A549 (cell line): ENCODE measurements around the gene CACNA1S. TPM values are rescaled to one million over a fixed set of nuclear protein-coding genes. Genes with fewer than 3 reads are reported as not detected.

Experiments used
- ATAC-seq, 2 experiments: fragments of 200-7000 bp in 1 of 2; fragments of >200 bp in 1 of 2; cut with Nextera tagmentation in 1 of 2; cut with Tn5 transposase in 1 of 2; 3 replicates each; pipeline versions ENCODE4 v1.8.0 to v1.9.1; 2018 to 2020; ENCODE audit warnings: mild to moderate bottlenecking in 1 of 2, moderate library complexity in 1 of 2
- CTCF ChIA-PET: fragments of 300-600 bp; sonication (Branson Sonifier 250); formaldehyde crosslinking; extraction: SDS; loops from one replicate; lab custom pipeline; 2021; ENCODE audit warnings: antibody characterized with exemption, inconsistent platforms; lab: Yijun Ruan, JAX
- POLR2A ChIA-PET: fragments of 350-600 bp; formaldehyde crosslinking; extraction: SDS; loops from one replicate; lab custom pipeline; 2021; ENCODE audit warnings: antibody characterized with exemption, inconsistent platforms; lab: Yijun Ruan, JAX
- DNase-seq, 2 experiments: peaks; one replicate each; pipeline versions ENCODE4 v3.0.0 to v3.0.0-alpha.2; 2011 to 2016; ENCODE audit warnings: low read depth in 1 of 2, low spot score in 1 of 2
- FAIRE-seq: peaks from 2 replicates; lab custom pipeline; 2011; peaks lifted over from hg19 to GRCh38; lab: Jason Lieb, UNC
- H3K27ac ChIP-seq, 2 experiments: fragments of >200 bp; sonication (Bioruptor Twin); formaldehyde crosslinking; 3 replicates each; pipeline ENCODE4 v1.5.1; 2016 to 2017
- H3K4me1 ChIP-seq: fragments of >200 bp; sonication (Bioruptor Twin); formaldehyde crosslinking; 3 replicates; pipeline ENCODE4 v1.6.1; 2016
- H3K4me2 ChIP-seq: fragments of >200 bp; sonication (Bioruptor Twin); formaldehyde crosslinking; 3 replicates; pipeline ENCODE4 v1.6.1; 2016
- H3K4me3 ChIP-seq: fragments of >200 bp; sonication (Bioruptor Twin); formaldehyde crosslinking; 3 replicates; pipeline ENCODE4 v1.5.1; 2016
- H3K9me3 ChIP-seq: fragments of >200 bp; sonication (Bioruptor Twin); formaldehyde crosslinking; 3 replicates; pipeline ENCODE4 v1.6.1; 2016
- BHLHE40 ChIP-seq: IDR thresholded peaks from 2 replicates; pipeline ENCODE4 v1.6.1; 2012; ENCODE audit warnings: low read depth, low read length, inconsistent platforms
- CBX2 ChIP-seq: fragments of 200-600 bp; sonication (generic); IDR thresholded peaks from 2 replicates; pipeline ENCODE4 v1.6.1; 2016; ENCODE audit warnings: low read depth, mild to moderate bottlenecking, borderline replicate concordance
- CBX8 ChIP-seq: fragments of 200-600 bp; sonication (generic); IDR thresholded peaks from 2 replicates; pipeline ENCODE4 v1.6.1; 2016
- CHD4 ChIP-seq: fragments of 200-600 bp; sonication (generic); IDR thresholded peaks from 2 replicates; pipeline ENCODE4 v1.6.1; 2016; ENCODE audit warnings: antibody characterized with exemption, mild to moderate bottlenecking, borderline replicate concordance
- E2F6 ChIP-seq: IDR thresholded peaks from 2 replicates; pipeline ENCODE4 v1.6.1; 2012; ENCODE audit warnings: low read depth, borderline replicate concordance
- ELK1 ChIP-seq: fragments of 150-350 bp; IDR thresholded peaks from 2 replicates; pipeline ENCODE4 v1.6.1; 2014; ENCODE audit warnings: low read depth, mild to moderate bottlenecking, low read length
- EP300 ChIP-seq, 2 experiments: fragments of >200 bp; sonication (Bioruptor Twin); formaldehyde crosslinking; IDR thresholded peaks; 2 replicates in 1 of 2; 3 replicates in 1 of 2; pipeline ENCODE4 v1.6.1; 2016 to 2017
- FOSB ChIP-seq: fragments of 250-450 bp; sonication (Bioruptor Pico); IDR thresholded peaks from 2 replicates; pipeline ENCODE4 v1.5.0; 2020; ENCODE audit warnings: mild to moderate bottlenecking, moderate library complexity
- GATA3 ChIP-seq: IDR thresholded peaks from 2 replicates; pipeline ENCODE4 v1.6.1; 2012; ENCODE audit warnings: borderline replicate concordance
- HDAC2 ChIP-seq: fragments of 200-600 bp; sonication (generic); IDR thresholded peaks from 2 replicates; pipeline ENCODE4 v1.6.1; 2016
- HES2 ChIP-seq: fragments of >200 bp; sonication (Bioruptor Twin); formaldehyde crosslinking; IDR thresholded peaks from 2 replicates; pipeline ENCODE4 v1.6.1; 2016
- HEYL ChIP-seq: fragments of 250-450 bp; sonication (Bioruptor Pico); IDR thresholded peaks from 2 replicates; pipeline ENCODE4 v1.8.0; 2021; ENCODE audit warnings: mild to moderate bottlenecking, moderate library complexity
- HMGXB4 ChIP-seq: fragments of 250-450 bp; sonication (Bioruptor Pico); IDR thresholded peaks from 2 replicates; pipeline ENCODE4 v1.5.0; 2021; ENCODE audit warnings: mild to moderate bottlenecking, moderate library complexity, borderline replicate concordance
- HOXB13 ChIP-seq: fragments of 250-450 bp; sonication (Bioruptor Pico); IDR thresholded peaks from 2 replicates; pipeline ENCODE4 v1.5.0; 2020; ENCODE audit warnings: low read depth, mild to moderate bottlenecking, moderate library complexity
- JUN ChIP-seq, 2 experiments: fragments of >200 bp; sonication (Bioruptor Twin); formaldehyde crosslinking; IDR thresholded peaks; 2 replicates in 1 of 2; 3 replicates in 1 of 2; pipeline ENCODE4 v1.6.1; 2016 to 2017
- KDM5A ChIP-seq: fragments of 200-600 bp; sonication (generic); IDR thresholded peaks from 2 replicates; pipeline ENCODE4 v1.6.1; 2016; ENCODE audit warnings: antibody characterized with exemption, mild to moderate bottlenecking
- MAFK ChIP-seq: fragments of 450-650 bp; IDR thresholded peaks from 2 replicates; pipeline ENCODE4 v1.6.1; 2014; ENCODE audit not compliant: partially characterized antibody
- MAZ ChIP-seq: fragments of 150-350 bp; IDR thresholded peaks from 2 replicates; pipeline ENCODE4 v1.6.1; 2014; ENCODE audit warnings: antibody characterized with exemption, low read depth, low read length, borderline replicate concordance
- NFE2L2 ChIP-seq: fragments of 150-350 bp; conservative IDR thresholded peaks from 2 replicates; pipeline ENCODE4 v1.6.1; 2014; ENCODE audit warnings: low read length
- POLR2A ChIP-seq: IDR thresholded peaks from 2 replicates; pipeline ENCODE4 v1.6.1; 2012; ENCODE audit warnings: mild to moderate bottlenecking, low read length
- RARB ChIP-seq: fragments of 250-450 bp; sonication (Bioruptor Pico); IDR thresholded peaks from 2 replicates; pipeline ENCODE4 v1.8.0; 2021; ENCODE audit warnings: mild to moderate bottlenecking, moderate library complexity
- RCOR1 ChIP-seq: fragments of 150-350 bp; IDR thresholded peaks from 2 replicates; pipeline ENCODE4 v1.6.1; 2014; ENCODE audit warnings: antibody characterized with exemption, low read length, low read depth
- SREBF2 ChIP-seq: fragments of 450-650 bp; IDR thresholded peaks from 2 replicates; pipeline ENCODE4 v1.6.1; 2014; ENCODE audit warnings: mild to moderate bottlenecking, moderate library complexity
- TP53 ChIP-seq: fragments of 250-450 bp; sonication (Bioruptor Pico); IDR thresholded peaks from 2 replicates; pipeline ENCODE4 v1.5.0; 2021; ENCODE audit warnings: mild to moderate bottlenecking, moderate library complexity
- ZC3H11A ChIP-seq: fragments of 450-650 bp; IDR thresholded peaks from 2 replicates; pipeline ENCODE4 v1.6.1; 2014; ENCODE audit warnings: antibody characterized with exemption, mild to moderate bottlenecking
- ZFP36 ChIP-seq: fragments of 450-650 bp; IDR thresholded peaks from 2 replicates; pipeline ENCODE4 v1.6.1; 2014; ENCODE audit warnings: borderline replicate concordance; ENCODE audit not compliant: partially characterized antibody
- ZSCAN20 ChIP-seq: fragments of 250-450 bp; sonication (Bioruptor Pico); IDR thresholded peaks from 2 replicates; pipeline ENCODE4 v1.8.0; 2022; ENCODE audit warnings: mild to moderate bottlenecking, moderate library complexity
- WGBS: methylation state at CpG from one replicate; pipeline ENCODE4 v1.1.6; 2017; ENCODE audit errors: missing lambda C conversion rate; 5-methylcytosine and 5-hydroxymethylcytosine counted together
- polyA plus RNA-seq, 4 experiments: library from polyadenylated mRNA; depleted of rRNA in 3 of 4; stranded (reverse); fragments of >200 nt; fragmentation: RNase III in 1 of 4; extraction: RNeasy Plus Mini Kit Qiagen cat#74134 plus additional on column Dnase treatment in 1 of 4; gene quantifications; 2 replicates in 3 of 4; 3 replicates in 1 of 4; pipeline ENCODE4 v1.2.3, GENCODE V29; 2011 to 2017

CACNA1S gene
- polyA plus RNA-seq, 2 of the 4 experiments (the other 2 are of a cell fraction): 0.01 TPM; not detected in 1

GRCh38 chr1:201091256-201091655 lies 21.0 kb downstream of the CACNA1S start:
- H3K4me2 ChIP-seq: no peak overlapping the region
- POLR2A ChIA-PET: no interaction called here
- 79% methylated on average over 4 of the region's 4 CpGs for WGBS
- FAIRE-seq: no peak
- no peak overlapping the region for H3K4me3 ChIP-seq
- H3K27ac ChIP-seq: no peak overlapping the region
- TF ChIP-seq ZC3H11A (no peak), EP300 (IDR thresholded peaks at IDR 0.05) (no peak), HES2 (no peak), MAFK (no peak), ELK1 (no peak), CBX8 (no peak), SREBF2 (no peak), MAZ (no peak), ZFP36 (no peak), HDAC2 (no peak), HEYL (CRISPR knock-in tag) (no peak), FOSB (no peak)
- H3K9me3 ChIP-seq: no peaks in the 10 kb centered on the region
- CTCF ChIA-PET: interaction anchor here (0.6 to 1.4 kb wide), 3 partner anchors 22 to 1410 kb away, joined by 3 to 4 read pairs (median 3); partner anchors contain the start of gene ASCL5
- no peaks in the 10 kb centered on the region for H3K4me1 ChIP-seq
- no peak for ATAC-seq
- DNase-seq: no peak

GRCh38 chr1:201090541-201090940 lies 21.7 kb downstream of the CACNA1S start:
- TF ChIP-seq CHD4 (no peak), KDM5A (no peak), E2F6 (no peak), CBX2 (no peak), HMGXB4 (CRISPR knock-in tag) (no peak), HES2 (no peak), HEYL (CRISPR knock-in tag) (no peak), FOSB (no peak), NFE2L2 (no peak), RARB (CRISPR knock-in tag) (no peak), RCOR1 (no peak), TP53 (CRISPR knock-in tag) (no peak), ELK1 (no peak), ZSCAN20 (CRISPR knock-in tag) (no peak), GATA3 (no peak), HOXB13 (no peak), EP300 (IDR thresholded peaks at IDR 0.05) (no peak), JUN (IDR thresholded peaks at IDR 0.05) (no peak), BHLHE40 (no peak), POLR2A (no peak)
- 58% methylated on average over 4 of the region's 4 CpGs for WGBS
- DNase-seq (no peak), ATAC-seq (no peak), FAIRE-seq (no peak)
- POLR2A ChIA-PET: no interaction called here
- Histone ChIP-seq H3K9me3 (no peaks in the 10 kb centered on the region), H3K27ac (no peak overlapping the region), H3K4me1 (no peaks in the 10 kb centered on the region), H3K4me2 (no peak overlapping the region), H3K4me3 (no peak overlapping the region)
- CTCF ChIA-PET: interaction anchor here (1.4 kb wide), 1 partner anchor 23 kb away, joined by 4 read pairs; no protein-coding TSS in a partner anchor
